ENCODE measurements around the gene FBXO27.
"Not testable (repeated sequence)": the region's sequence is repeated elsewhere in the genome, so short reads cannot be mapped to it uniquely, and the experiment has no call there.

FBXO27 gene, protein sequence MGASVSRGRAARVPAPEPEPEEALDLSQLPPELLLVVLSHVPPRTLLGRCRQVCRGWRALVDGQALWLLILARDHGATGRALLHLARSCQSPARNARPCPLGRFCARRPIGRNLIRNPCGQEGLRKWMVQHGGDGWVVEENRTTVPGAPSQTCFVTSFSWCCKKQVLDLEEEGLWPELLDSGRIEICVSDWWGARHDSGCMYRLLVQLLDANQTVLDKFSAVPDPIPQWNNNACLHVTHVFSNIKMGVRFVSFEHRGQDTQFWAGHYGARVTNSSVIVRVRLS

DNA sequence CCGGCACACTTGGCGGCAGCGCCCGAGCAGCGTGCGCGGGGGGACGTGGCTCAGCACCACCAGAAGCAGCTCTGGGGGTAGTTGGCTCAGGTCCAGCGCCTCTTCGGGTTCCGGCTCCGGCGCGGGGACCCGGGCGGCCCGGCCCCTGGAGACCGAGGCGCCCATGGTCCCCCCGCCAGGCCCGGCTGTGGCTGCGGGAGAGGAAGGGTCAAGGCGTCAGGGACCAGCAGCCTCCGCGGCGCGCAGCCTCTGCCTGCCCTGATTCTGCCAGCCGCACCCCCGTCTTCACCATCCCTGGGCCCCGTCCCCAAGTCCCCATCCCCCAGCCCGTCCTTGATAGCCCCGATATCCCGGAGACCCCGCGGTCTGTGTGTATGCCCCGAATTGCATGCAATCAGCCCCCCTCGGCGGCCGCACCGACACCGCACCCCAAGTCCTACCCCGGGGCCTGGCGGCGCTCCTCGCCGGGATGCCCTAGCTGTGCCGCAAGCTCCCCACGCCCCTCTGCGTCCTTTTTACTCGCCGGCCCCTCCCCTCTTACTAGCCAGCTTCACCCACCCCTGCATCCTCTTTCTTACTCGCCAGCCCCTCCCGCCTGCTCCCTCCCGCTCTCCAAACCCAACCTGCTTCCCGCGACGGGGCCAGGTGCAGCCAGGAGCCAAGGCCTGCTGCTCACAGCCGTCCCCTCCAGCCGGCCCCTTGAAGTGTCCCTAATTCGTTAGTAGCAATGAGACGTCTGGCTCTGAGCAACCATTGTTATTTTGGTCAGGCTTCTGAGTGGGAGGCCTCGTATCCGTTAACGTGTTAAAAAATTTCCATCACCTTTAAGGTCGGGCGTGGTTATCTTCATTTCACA is at the start of gene FBXO27:
Gene FBXO27, minus strand, starts transcription at position 487 of the 856 bp plus-strand sequence. Its CDS starts 322 bp downstream, at position 165.
- no peak for DNase-seq (ENCODE audit: low read depth)

DNA sequence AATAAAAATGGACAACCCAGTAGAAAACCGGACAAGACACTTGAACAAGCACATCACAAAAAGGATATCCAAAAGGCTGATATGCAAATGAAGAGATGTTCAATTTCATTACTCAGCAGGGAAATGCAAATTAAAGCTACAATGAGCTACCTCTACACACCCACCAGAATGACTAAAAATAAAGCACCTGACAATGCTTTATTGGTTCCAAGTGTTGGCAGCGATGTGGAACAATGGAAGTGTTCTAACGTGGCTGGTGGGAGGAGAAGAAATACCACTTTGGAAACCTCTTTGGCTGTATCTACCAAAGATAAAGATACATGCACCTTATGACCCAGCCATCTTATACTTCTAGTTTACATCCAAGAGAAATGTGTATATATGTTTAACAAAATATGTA is 48.1 kb upstream of the FBXO27 start:
- DNase-seq (ENCODE audit: low read depth), result no peak

DNA sequence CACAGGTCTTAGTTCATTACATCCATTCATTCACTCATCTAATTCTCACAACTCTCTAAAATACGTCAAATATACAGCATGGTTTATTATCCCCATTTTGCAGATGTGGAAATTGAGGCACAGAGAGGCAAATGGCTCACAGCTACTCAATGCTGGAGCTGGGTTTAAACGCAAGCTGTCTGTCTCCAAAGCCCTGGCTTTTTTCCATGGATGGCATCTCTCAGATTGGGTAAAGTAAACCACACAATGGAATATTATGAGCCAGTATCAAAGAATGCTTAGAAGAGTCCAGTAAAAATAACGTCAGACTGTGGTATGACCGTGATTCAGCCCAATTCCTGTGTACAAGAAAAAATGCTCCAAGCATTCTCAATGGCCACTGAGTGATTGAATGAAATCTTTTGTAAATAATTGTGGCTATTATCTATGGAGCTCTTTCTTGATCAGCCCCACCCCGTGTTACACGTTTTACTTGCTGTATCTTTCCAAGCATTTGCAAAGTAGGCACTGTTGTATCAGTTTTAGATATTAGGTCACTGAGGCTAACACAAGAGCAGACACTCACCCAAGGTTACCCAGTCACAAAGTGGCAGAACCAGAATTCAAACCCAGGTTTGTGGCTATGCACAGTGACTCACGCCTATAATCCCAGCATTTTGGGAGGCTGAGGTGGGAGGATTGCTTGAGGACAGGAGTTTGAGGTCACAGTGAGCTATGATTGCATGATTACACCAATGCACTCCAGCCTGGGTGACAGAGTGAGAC is 46.3 kb upstream of the FBXO27 start:
- DNase-seq (ENCODE audit: low read depth), result no peak

DNA sequence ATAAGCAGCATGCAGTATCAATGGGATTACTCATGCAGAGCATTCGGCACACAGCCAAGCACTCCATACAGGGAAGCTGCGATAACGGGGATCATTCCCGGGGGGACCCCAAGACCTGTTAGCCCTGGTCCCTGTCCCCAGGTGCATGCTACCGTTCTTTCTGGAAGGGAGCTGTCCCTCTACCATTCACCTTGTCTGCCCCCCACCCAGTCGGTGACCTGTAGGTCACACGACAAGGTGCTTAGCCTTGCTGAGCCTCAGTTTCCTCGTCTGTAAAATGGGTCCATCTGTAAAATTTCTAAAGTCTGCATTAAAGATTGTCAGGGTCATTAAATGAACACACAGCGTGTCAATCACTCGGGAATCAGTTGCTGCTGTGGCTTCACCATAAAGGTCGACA is 45.0 kb upstream of the FBXO27 start:
- no peak for DNase-seq (ENCODE audit: low read depth)

DNA sequence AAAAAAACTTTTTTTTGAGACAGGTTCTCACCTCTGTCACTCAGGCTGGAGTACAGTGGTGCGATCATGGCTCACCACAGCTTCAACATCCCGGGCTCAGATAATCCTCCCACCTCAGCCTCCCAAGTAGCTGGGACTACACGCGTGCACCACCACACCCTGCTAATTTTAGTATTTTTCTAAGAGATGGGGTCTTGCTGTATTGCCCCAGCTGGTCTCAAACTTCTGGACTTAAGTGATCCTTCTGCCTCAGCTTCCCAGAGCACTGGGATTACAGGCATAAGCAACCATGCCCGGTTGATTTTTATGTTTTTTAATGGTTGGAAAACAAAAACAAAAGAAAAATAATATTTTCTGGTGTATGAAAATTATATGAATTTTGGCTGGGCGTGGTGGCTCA is 42.6 kb upstream of the FBXO27 start:
- no peak for DNase-seq (ENCODE audit: low read depth)

DNA sequence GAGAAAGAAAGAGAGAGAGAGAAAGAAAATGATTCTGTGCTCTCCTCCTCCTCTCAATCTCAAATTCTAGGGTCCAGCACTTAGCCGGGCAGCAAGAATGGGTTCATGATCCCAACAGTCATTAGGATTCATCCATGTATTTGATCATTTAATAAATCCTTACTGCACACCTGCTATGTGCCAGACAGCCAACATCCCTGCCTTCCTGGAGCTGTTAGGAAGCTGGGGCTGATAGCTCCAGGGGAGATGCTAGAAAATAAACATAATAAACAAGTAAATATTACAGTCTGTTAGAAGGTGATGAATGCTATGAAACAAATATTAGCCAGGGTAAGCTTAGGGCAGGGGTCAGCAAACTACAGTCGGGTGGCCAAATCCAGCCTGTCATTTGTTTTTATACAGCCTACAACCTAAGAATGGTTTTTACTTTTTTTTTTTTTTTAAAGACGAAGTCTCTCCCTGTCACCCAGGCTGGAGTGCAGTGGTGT is 41.9 kb upstream of the FBXO27 start:
- no peak for DNase-seq (ENCODE audit: low read depth)

DNA sequence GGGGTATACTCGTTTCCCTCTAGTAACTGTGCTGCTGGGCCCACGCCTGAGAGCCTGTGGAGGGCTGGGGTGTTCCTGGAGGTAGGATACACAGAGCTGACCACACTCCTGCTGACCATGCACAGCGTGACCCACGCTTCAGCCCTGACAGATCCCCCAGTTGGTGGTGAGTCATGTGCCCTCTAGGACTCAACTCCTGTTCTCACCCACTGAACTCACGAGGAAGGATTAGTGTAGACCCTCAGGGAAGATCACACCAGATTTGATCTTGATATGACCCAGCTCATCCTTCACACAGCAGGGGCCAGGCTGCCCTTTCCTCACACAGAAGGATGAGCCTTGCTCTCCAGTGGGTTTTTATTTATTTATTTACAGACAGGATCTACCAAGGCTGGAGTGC is 38.5 kb upstream of the FBXO27 start:
- no peak for DNase-seq (ENCODE audit: low read depth)

DNA sequence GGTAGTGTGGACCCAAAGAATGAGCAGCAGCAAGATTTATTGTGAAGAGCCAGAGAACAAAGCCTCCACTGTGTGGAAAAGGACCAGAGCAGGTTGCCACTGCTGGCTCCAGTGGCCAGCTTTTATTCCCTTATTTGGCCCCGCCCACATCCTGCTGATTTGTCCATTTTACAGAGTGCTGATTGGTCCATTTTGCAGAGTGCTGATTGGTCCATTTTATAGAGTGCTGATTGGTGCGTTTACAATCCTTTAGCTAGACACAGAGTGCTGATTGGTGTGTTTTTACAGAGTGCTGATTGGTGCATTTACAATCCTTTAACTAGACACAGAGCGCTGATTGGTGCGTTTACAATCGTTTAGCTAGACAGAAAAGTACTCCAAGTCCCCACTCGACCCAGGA is 35.9 kb upstream of the FBXO27 start:
- DNase-seq (ENCODE audit: low read depth), result not testable (repeated sequence)

DNA sequence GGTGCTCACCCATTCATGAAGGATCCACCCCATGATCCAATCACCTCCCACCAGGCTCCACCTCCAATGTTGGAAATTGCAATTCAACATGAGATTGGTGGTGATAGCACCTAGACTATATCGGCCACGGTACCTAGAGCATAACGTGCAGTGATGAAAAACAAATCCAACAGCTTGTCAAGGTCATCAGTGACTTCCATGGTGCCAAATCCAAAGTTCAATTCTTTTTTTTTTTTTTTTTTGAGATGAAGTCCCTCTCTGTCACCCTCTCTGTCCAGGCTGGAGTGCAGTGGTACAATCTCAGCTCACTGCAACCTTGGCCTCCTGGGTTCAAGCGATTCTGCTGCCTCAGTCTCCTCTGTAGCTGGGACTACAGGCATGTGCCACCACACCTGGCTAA is 34.8 kb upstream of the FBXO27 start:
- DNase-seq (ENCODE audit: low read depth), result no peak

DNA sequence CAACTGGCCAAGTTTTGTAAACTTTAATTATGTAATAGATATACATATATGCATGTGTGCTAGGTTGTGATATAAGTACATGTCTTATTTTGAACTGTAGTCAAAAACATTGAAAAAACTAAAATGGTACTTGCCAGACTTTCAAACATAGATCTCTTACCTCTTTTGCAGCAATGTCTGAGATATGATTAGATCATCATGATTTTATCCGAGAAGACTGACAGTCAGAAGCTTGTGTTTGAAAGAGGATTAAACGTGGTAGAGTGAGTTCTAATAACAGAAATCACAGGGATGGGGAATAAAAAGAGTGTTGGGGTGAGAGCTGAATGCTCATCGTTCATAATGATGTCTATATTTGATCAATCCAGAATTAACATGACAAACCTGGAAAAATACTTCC is 33.6 kb upstream of the FBXO27 start:
- no peak for DNase-seq (ENCODE audit: low read depth)

DNA sequence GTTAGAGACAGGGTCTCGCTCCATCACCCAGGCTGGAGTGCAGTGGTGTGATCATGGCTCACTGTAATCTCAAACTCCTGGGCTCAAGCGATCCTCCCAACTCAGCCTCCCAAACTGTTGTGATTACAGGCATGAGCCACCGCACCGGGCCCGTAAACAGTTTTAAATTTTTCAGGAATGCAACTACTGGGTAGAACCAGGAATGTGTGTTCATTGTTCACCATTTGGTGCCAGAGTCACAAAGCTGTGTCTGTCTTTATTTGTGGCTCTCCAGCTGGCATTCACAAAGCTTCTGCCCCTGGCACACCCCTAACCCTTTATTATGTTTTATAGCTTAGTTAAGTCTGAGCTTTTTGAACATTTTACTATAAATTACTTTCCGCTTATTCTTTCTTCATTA is 32.1 kb upstream of the FBXO27 start:
- DNase-seq (ENCODE audit: low read depth), result no peak

DNA sequence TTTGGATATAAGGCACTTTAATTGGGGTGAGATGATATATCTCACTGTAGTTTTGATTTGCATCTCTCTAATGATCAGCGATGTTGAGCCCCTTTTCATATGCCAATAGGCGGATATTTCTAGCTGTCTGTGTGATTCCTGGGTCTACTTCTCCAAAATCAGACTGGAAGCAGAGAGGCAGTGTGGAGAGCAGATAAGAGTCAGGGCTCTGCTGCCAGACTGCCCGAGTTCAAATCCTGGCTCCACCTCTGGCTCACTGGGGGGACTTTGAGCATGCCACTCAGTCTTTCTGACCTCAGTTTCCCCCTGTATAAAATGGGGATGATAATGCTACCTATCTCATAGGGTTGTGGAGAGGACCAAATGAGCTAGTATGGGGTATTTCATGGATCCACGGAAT is 27.8 kb upstream of the FBXO27 start:
- DNase-seq (ENCODE audit: low read depth), result no peak

DNA sequence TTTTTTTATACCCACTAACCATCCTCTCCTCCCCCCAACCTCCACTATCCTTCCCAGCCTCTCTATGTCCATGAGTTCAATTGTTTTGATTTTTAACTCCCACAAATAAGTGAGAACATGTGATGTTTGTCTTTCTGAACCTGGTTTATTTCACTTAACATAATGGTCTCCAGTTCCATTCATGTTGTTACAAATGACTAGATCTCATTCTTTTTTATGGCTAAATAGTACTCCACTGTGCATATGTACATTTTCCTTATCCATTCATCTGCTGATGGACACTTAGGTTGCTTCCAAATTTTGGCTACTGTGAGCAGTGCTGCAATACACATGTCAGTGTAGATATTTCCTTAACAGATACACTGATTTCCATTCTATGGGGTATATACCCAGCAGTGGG is 27.0 kb upstream of the FBXO27 start:
- no peak for DNase-seq (ENCODE audit: low read depth)

DNA sequence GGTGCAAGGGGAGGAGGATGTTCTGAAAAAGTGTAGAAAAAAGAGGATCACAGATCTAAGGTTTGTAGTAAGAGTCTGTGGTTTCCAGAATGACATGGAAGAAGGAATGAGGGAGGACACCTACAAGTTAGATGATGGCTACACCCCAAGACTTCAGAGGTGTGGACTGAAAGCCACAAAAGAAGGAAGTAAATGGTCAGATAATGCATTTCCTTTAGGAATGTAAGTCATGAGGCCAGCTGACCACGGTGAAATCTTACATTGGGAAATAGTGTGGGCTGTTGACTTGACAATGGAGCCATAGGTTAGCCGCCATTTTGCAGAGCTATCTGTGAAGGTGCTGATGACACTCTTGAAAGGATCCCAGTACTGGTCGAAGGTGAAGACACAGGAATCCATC is 25.3 kb upstream of the FBXO27 start:
- no peak for DNase-seq (ENCODE audit: low read depth)

DNA sequence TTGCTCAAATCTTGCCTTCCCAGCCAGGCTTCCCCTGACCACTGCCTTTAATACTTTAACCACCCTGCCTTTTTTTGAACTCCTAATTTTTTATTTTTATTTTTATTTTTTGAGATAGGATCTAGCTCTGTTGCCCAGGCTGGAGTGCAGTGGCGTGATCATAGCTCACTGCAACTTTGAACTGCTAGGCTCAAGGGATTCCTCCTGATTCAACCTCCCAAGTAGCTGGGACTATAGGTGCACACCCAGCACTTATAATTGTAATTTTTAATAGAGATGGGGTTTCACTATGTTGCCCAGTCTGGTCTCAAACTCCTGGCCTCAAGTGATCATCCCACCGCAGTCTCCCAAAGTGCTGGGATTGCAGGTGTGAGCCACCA is 21.7 kb upstream of the FBXO27 start:
- DNase-seq (ENCODE audit: low read depth), result no peak

DNA sequence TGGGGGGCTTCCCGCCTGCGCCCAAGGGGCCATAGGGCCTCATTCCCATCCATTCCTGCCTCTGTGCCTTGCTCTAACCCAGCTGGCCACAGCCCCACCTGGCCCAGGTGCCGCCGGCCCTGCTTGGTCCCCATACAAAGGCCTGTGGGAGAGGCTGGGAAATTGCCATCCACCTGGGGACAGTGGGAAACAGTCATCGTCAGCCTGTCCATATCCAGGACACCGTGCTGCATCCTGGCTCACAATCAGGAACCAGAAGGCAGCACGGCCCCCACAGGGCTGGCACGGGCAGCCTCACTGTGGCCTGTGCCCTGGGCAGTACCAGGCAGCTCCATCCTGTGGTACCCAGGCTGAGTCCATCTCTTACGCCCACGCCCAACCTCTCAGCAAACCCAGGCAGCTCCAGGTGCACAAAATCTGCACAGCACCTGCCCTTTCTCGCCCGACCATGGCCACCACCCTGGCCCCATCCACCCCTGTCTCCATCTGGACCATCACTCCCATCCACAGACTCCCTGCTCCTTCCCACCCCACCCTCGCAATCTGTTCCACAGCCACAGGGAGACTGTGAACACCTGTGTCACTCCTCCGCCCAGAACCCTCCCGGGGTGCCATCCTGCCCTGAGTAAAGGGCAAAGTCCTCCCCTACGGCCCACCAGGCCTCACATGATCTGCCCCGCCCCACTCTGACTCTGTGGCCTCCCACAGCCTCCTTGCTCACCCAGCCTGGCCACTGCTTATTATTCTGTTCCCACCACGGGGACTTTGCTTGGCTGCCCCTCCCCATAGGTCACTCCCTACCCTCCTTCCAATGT is 21.1 kb upstream of the FBXO27 start:
- DNase-seq (ENCODE audit: low read depth), result no peak

DNA sequence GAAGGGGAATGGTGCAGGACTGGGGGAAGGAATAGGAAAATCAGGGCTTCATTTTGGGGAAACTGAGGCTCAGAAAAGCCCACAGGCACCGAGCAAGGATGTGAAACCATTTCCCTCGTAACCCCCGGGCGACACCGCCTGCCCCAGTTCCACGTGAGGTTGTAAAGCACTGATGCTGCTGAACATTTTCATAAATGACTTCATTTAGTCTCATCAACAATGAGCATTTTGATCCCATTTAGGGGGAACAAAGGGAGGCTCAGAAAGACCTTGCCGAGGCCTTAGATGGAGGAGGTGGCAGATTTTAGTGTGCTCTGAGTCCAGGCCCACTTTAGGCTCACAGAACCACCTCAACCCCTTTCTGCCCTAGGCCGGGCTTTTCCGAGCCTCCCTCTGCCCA is 20.5 kb upstream of the FBXO27 start:
- DNase-seq (ENCODE audit: low read depth), result no peak

DNA sequence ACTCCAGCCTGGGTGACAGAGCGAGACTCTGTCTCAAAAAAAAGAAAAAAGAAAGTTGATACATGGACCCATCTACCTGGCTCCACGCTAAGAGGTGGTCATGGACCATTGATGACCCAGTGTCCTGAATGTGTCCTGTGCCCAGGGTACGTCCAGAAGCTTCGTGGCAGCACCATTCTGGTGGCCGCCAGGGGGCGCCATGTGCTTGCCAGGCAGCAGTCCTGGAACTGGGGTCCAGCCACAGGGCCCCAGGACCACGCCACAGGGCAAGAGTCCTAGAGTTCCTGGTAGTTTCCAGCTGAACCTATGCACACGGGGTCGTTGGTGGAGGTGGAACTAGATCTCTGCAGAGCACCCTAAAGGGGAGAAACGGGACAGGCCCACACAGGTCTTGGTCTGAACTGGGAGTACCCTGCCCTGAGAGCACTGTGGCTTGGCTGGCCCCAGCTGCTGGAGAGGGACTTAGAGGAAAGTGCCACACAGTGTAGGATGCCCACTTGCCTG is 19.9 kb upstream of the FBXO27 start:
- DNase-seq (ENCODE audit: low read depth), result no peak

DNA sequence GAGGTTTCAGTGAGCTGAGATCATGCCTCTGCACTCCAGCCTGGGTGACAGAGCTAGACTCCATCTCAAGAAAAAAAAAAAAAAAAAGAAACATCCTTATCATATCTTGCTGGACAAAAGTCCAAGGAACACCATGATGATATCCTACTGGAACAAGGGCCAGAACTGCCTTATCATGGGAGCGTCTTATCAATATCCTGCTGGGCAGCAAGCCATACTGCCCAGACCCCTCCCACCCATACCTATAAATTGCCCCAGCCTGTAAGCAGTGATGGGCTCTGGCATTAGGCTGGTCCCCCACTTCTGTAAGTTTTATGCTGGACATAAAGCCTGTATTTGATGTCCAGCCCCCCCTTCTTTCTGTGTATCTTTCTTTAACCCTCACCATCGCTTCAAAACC is 14.7 kb upstream of the FBXO27 start:
- no peak for DNase-seq (ENCODE audit: low read depth)

DNA sequence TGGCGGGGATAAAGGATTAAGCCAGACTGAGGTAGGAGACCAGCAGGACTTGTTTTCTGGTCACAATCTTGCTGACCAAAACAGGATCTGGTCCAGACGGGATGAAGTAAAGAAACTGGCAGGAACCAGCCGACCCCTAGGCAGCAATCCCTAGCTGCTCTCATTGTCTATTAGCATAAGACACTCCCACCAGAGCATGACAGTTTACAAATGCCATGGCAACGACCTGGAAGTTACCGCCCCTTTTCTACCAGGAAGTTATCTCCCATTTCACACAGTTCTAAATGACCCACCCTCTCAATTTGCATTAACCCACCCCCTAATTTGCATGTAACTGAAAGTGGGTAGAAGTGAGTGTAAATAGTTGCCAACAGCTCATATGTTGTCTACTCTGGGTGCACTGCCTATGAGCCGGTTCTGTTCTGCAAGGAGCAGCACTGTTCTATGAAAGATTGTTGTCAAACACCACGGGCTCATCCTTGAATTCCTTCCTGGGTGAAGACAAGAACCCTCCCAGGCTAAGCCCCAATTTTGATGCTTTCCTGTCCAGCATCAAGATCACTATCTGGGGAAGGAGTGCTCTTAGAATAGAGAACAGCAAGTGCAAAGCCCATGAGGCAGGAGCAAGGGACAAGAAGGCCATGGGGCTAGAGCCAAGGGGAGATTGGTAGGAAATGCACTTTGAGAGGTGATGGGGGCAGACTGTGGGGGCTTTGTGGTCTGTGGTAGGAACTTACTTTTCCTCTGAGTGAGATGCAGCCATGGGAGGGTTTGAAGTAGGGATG is 13.9 kb upstream of the FBXO27 start:
- no peak for DNase-seq (ENCODE audit: low read depth)

DNA sequence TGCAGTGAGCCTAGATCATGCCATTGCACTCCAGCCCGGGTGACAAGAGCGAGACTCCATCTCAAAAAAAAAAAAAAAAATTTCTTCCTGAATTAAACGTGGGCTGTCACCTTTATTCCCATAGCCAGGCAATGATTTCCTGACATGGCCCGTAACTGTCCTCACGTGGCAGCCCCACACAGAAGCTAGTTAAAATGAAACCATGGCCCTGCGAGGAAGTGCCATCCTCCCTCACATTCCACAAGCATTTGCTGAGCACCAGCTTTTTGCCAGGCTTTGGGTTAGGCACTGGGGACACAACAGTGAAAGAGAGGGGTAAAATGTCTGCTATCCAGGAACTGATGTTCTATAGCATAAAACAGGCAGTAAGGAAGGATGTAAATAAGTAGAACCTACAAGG is 13.2 kb upstream of the FBXO27 start:
- no peak for DNase-seq (ENCODE audit: low read depth)
